Thyroid gland (tissue), 4 donors: ENCODE measurements around the gene RELT.

ENCODE experiments used
- CTCF ChIP-seq, 6 experiments: fragments of 200-600 bp in 3 of 6; fragments of 450-650 bp in 3 of 6; sonication (generic) in 3 of 6; IDR thresholded peaks; one replicate each; pipeline ENCODE4 v1.5.1; 2016 to 2019; ENCODE audit warnings: antibody characterized with exemption in 6 of 6, mild to moderate bottlenecking in 2 of 6, inconsistent platforms in 1 of 6, moderate library complexity in 1 of 6
- POLR2A ChIP-seq, 2 donors: fragments of 450-650 bp; IDR thresholded peaks; one replicate each; pipeline ENCODE4 v1.6.1; 2017; ENCODE audit warnings: antibody characterized with exemption in 2 of 2, mild to moderate bottlenecking in 2 of 2, moderate library complexity in 1 of 2

GRCh38 chr11:73431396-73431795 lies 55.2 kb downstream of the RELT start:
- TF ChIP-seq CTCF (IDR thresholded peaks at IDR 0.05) (no peak), POLR2A (IDR thresholded peaks at IDR 0.05) (no peak)
